Measurements from ENCODE around the gene POTED.
"Not testable (repeated sequence)": the region's sequence is repeated elsewhere in the genome, so short reads cannot be mapped to it uniquely, and the experiment has no call there.

POTED gene

DNA sequence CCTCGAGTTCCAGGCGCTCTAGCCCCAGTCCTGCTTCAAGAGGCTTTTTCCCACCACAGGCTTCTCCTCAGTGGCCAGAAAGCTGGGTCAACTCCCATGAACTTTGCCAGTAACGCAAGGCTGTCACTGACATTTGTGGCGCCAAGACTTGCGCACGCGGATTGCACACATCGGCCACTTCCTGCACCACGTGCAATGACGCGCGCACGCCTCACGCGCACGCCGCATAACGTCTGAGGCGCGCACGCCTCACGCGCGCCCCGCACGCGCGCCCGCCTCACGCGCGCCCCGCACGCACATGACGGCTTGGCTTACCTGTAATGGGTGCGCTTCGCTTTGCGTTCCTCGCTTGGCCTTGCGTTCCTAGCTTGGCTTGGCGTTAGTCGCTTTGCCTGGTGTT, at the start of gene POTED:
Gene POTED, plus strand, starts transcription at position 301 of the 400 bp plus-strand sequence. CDS start 452 bp downstream, outside the sequence.
- H3K4me1 ChIP-seq (ENCODE audit: control insufficient read depth, insufficient read depth, low read length); H3K27me3 ChIP-seq (replicated peaks; ENCODE audit: control insufficient read depth, insufficient read depth, low read length); DNase-seq (ENCODE audit: low read depth); H3K4me3 ChIP-seq (ENCODE audit: low read length); H3K9ac ChIP-seq (ENCODE audit: low read length); H3K9me3 ChIP-seq (ENCODE audit: control insufficient read depth, low read length); H3K36me3 ChIP-seq (ENCODE audit: control insufficient read depth, insufficient read depth, low read length, severe bottlenecking): not testable (repeated sequence)

DNA sequence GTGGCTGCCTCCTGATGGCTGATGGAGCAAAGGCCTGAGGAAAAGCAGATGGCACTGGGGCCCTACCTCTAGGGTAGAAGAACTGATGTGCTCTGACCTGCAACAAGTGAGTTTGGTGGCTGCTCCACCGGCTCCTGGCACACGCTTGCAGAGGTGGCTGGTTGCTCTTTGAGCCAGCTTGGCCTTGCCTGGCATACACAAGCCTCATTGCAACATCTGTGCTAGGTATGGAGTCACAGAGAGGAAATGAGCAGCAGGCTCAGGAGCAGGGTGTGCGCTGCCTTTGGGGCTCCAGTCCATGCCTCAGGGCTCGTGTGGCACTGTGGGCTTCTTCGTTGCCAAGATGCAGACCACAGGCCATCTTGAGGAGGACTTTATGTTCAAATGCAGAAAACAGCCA, 40.5 kb downstream of the POTED start:
- not testable (repeated sequence) for H3K4me1 ChIP-seq (ENCODE audit: control insufficient read depth, insufficient read depth, low read length); H3K4me3 ChIP-seq (ENCODE audit: low read length)

DNA sequence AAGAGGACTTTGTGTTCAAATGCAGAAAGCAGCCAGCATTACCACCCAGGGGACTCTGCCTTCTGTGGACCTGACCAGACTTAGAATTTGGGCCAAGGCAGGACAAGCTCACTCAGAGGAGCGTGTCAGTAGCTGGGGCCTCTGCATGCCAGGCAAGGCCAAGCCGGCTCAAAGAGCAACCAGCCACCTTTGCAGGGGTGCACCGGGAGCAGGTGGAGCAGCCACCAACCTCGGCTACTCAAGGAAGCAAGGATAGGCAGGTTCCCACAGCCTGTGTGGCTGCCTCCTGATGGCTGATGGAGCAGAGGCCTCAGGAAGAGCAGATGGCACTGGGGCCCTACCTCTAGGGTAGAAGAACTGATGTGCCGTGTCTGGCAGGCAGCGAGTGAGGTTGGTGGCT, 42.2 kb downstream of the POTED start:
- not testable (repeated sequence) for H3K4me3 ChIP-seq (ENCODE audit: low read length); H3K4me1 ChIP-seq (ENCODE audit: control insufficient read depth, insufficient read depth, low read length); H3K9me3 ChIP-seq (ENCODE audit: control insufficient read depth, low read length); H3K9ac ChIP-seq (ENCODE audit: low read length); H3K36me3 ChIP-seq (ENCODE audit: control insufficient read depth, insufficient read depth, low read length, severe bottlenecking); H3K27me3 ChIP-seq (replicated peaks; ENCODE audit: control insufficient read depth, insufficient read depth, low read length); DNase-seq (ENCODE audit: low read depth)

More for the DNA sequence above, 40.5 kb downstream of the POTED start:
- H3K9me3 ChIP-seq (ENCODE audit: control insufficient read depth, low read length); H3K36me3 ChIP-seq (ENCODE audit: control insufficient read depth, insufficient read depth, low read length, severe bottlenecking); H3K27me3 ChIP-seq (replicated peaks; ENCODE audit: control insufficient read depth, insufficient read depth, low read length); H3K9ac ChIP-seq (ENCODE audit: low read length); DNase-seq (ENCODE audit: low read depth): not testable (repeated sequence)

All from adipocyte (in vitro differentiated cells).